HCT116 (cell line): Measurements from ENCODE around the gene FUT6. TPM values are rescaled to one million over a fixed set of nuclear protein-coding genes. Genes with fewer than 3 reads are reported as not detected.

Source experiments
- ATAC-seq: fragments of 200-7000 bp; cut with Tn5 transposase; 2 replicates; pipeline ENCODE4 v1.9.1; 2020; ENCODE audit warnings: mild to moderate bottlenecking, moderate library complexity
- BruUV-seq: library from RNA; stranded (reverse); fragments of 400-500 nt; replicated peaks from 2 replicates; lab custom pipeline; 2021; lab: Mats Ljungman, UMichigan
- CTCF ChIA-PET: fragments of 300-600 bp; sonication (Branson Sonifier 250); formaldehyde crosslinking; loops from one replicate; lab custom pipeline; 2021; ENCODE audit warnings: antibody characterized with exemption; lab: Charles Lee
- POLR2A ChIA-PET: fragments of 300-600, 350-600 bp; sonication (Branson Sonifier 250); formaldehyde crosslinking; loops from one replicate; lab custom pipeline; 2021; ENCODE audit warnings: antibody characterized with exemption; lab: Charles Lee
- RAD21 ChIA-PET, 2 experiments: fragments of 300-600 bp; sonication (Branson Sonifier 250); formaldehyde crosslinking; loops; one replicate each; lab custom pipeline; 2023; ENCODE audit warnings: low total read pairs in 2 of 2; ENCODE audit not compliant: uncharacterized antibody in 2 of 2, unreplicated experiment in 2 of 2, low non-redundant PET in 1 of 2; lab: Charles Lee
- DNase-seq: peaks from one replicate; pipeline ENCODE4 v3.0.0-alpha.2; 2010; ENCODE audit warnings: low read depth, low spot score
- H2AFZ ChIP-seq: fragments of 200-600 bp; shearing (Covaris generic), sonication (generic); 2 replicates; pipeline ENCODE4 v1.6.1; 2017; ENCODE audit warnings: low read depth, mixed run types, mixed read lengths, antibody characterized with exemption, low read length; ENCODE audit not compliant: poor library complexity, severe bottlenecking
- H3K27ac ChIP-seq: 2 replicates; pipeline ENCODE4 v1.5.1; 2012; ENCODE audit warnings: low read depth, low read length
- H3K27me3 ChIP-seq: fragments of 200-600 bp; sonication (generic); 2 replicates; pipeline ENCODE4 v1.6.1; 2016; ENCODE audit warnings: mixed run types, low read length, mixed read lengths; ENCODE audit not compliant: insufficient read depth
- H3K36me3 ChIP-seq, 2 experiments: fragments of 200-500 bp in 1 of 2; fragments of 200-600 bp in 1 of 2; sonication (Bioruptor generic) in 1 of 2; sonication (generic) in 1 of 2; 2 replicates each; pipeline versions ENCODE4 v1.5.1 to v1.6.1; 2014 to 2016; ENCODE audit warnings: low read length in 2 of 2, inconsistent platforms in 1 of 2, mixed read lengths in 1 of 2, mixed run types in 1 of 2; ENCODE audit not compliant: insufficient read depth in 2 of 2, control insufficient read depth in 1 of 2
- H3K4me1 ChIP-seq, 2 experiments: fragments of 200-600 bp in 1 of 2; sonication (generic) in 1 of 2; 2 replicates each; pipeline versions ENCODE4 v1.5.1 to v1.6.1; 2012 to 2017; ENCODE audit warnings: low read length in 2 of 2, inconsistent platforms in 1 of 2, mild to moderate bottlenecking in 1 of 2, mixed read lengths in 1 of 2, mixed run types in 1 of 2, moderate library complexity in 1 of 2; ENCODE audit not compliant: insufficient read depth in 2 of 2, control insufficient read depth in 1 of 2
- H3K4me2 ChIP-seq: fragments of 200-600 bp; sonication (generic); 2 replicates; pipeline ENCODE4 v1.6.1; 2017; ENCODE audit warnings: mixed run types, low read length, mixed read lengths
- H3K4me3 ChIP-seq, 2 experiments: fragments of 200-600 bp in 1 of 2; sonication (generic) in 1 of 2; replicated peaks in 1 of 2; 2 replicates each; pipeline ENCODE4 v1.5.1; 2011 to 2016; ENCODE audit warnings: low read length in 2 of 2, control low read depth in 1 of 2, low read depth in 1 of 2, mild to moderate bottlenecking in 1 of 2, mixed read lengths in 1 of 2, mixed run types in 1 of 2
- H3K79me2 ChIP-seq: fragments of 200-600 bp; sonication (generic); 2 replicates; pipeline ENCODE4 v1.6.1; 2017; ENCODE audit warnings: mild to moderate bottlenecking, mixed run types, low read length, moderate library complexity, mixed read lengths; ENCODE audit not compliant: insufficient read depth
- H3K9ac ChIP-seq: fragments of 200-600 bp; sonication (generic); 2 replicates; pipeline ENCODE4 v1.6.1; 2016; ENCODE audit warnings: low read length, mixed read lengths
- H3K9me2 ChIP-seq: fragments of 200-600 bp; sonication (generic), shearing (Covaris generic); 2 replicates; pipeline ENCODE4 v1.6.1; 2017; ENCODE audit warnings: mixed run types, mild to moderate bottlenecking, moderate library complexity; ENCODE audit not compliant: insufficient read depth
- H3K9me3 ChIP-seq, 2 experiments: fragments of 200-500 bp in 1 of 2; fragments of 200-600 bp in 1 of 2; sonication (Bioruptor generic) in 1 of 2; sonication (generic) in 1 of 2; 2 replicates each; pipeline ENCODE4 v1.6.1; 2014 to 2017; ENCODE audit warnings: low read length in 2 of 2, mixed read lengths in 2 of 2, inconsistent platforms in 1 of 2, low read depth in 1 of 2, mild to moderate bottlenecking in 1 of 2, mixed run types in 1 of 2, moderate library complexity in 1 of 2; ENCODE audit not compliant: control insufficient read depth in 1 of 2, insufficient read depth in 1 of 2
- H4K20me1 ChIP-seq: fragments of 200-600 bp; sonication (generic), shearing (Covaris generic); 2 replicates; pipeline ENCODE4 v1.6.1; 2017; ENCODE audit warnings: mixed run types, mild to moderate bottlenecking, moderate library complexity; ENCODE audit not compliant: insufficient read depth
- CEBPB ChIP-seq: IDR thresholded peaks from 2 replicates; pipeline ENCODE4 v1.6.1; 2012; ENCODE audit warnings: low read depth
- EGR1 ChIP-seq: IDR thresholded peaks from 2 replicates; pipeline ENCODE4 v1.6.1; 2012; ENCODE audit warnings: low read depth
- ELF1 ChIP-seq: IDR thresholded peaks from 2 replicates; pipeline ENCODE4 v1.6.1; 2012; ENCODE audit warnings: low read depth, borderline replicate concordance
- EZH2 ChIP-seq: fragments of 200-600 bp; sonication (generic); IDR thresholded peaks from 2 replicates; pipeline ENCODE4 v1.6.1; 2017; ENCODE audit warnings: antibody characterized with exemption, mixed run types
- FOSL1 ChIP-seq: IDR thresholded peaks from 2 replicates; pipeline ENCODE4 v1.6.1; 2012; ENCODE audit warnings: low read depth
- JUND ChIP-seq: IDR thresholded peaks from 2 replicates; pipeline ENCODE4 v1.6.1; 2012
- POLR2AphosphoS5 ChIP-seq: IDR thresholded peaks from 2 replicates; pipeline ENCODE4 v1.6.1; 2011; ENCODE audit warnings: mild to moderate bottlenecking, low read depth, low read length, moderate library complexity
- SP1 ChIP-seq: IDR thresholded peaks from 2 replicates; pipeline ENCODE4 v1.6.1; 2012; ENCODE audit warnings: low read depth
- SRF ChIP-seq: IDR thresholded peaks from 2 replicates; pipeline ENCODE4 v1.6.1; 2012; ENCODE audit warnings: low read depth
- TCF7L2 ChIP-seq: IDR thresholded peaks from 2 replicates; pipeline ENCODE4 v1.7.0; 2011; ENCODE audit warnings: borderline replicate concordance, inconsistent platforms; ENCODE audit not compliant: insufficient read depth, insufficient read length; ENCODE audit errors: extremely low read depth
- intact Hi-C: fragments of 100-400 bp; cut with micrococcal nuclease; formaldehyde crosslinking; loops from 2 replicates; pipeline ENCODE4 v1.10.0; 2022
- total RNA-seq: library from RNA; stranded (reverse); gene quantifications from one replicate; pipeline ENCODE4 v1.2.1, GENCODE V29; 2021; ENCODE audit not compliant: unreplicated experiment
- TF ChIP-seq, protein P1 (sequence below), 3 experiments: fragments of 200-600 bp in 1 of 3; sonication (generic) in 1 of 3; IDR thresholded peaks in 2 of 3; conservative IDR thresholded peaks in 1 of 3; 2 replicates each; pipeline ENCODE4 v1.5.1; 2012 to 2017; ENCODE audit warnings: low read depth in 2 of 3, low read length in 2 of 3, antibody characterized with exemption in 1 of 3, borderline replicate concordance in 1 of 3, control low read depth in 1 of 3, mild to moderate bottlenecking in 1 of 3, mixed read lengths in 1 of 3, mixed run types in 1 of 3, moderate library complexity in 1 of 3; ENCODE audit not compliant: insufficient read depth in 1 of 3
- TF ChIP-seq, protein P2 (sequence below): IDR thresholded peaks from 2 replicates; pipeline ENCODE4 v1.6.1; 2012

The FUT6 gene
- total RNA-seq, 1 experiment from 2014 or later, result not detected

DNA sequence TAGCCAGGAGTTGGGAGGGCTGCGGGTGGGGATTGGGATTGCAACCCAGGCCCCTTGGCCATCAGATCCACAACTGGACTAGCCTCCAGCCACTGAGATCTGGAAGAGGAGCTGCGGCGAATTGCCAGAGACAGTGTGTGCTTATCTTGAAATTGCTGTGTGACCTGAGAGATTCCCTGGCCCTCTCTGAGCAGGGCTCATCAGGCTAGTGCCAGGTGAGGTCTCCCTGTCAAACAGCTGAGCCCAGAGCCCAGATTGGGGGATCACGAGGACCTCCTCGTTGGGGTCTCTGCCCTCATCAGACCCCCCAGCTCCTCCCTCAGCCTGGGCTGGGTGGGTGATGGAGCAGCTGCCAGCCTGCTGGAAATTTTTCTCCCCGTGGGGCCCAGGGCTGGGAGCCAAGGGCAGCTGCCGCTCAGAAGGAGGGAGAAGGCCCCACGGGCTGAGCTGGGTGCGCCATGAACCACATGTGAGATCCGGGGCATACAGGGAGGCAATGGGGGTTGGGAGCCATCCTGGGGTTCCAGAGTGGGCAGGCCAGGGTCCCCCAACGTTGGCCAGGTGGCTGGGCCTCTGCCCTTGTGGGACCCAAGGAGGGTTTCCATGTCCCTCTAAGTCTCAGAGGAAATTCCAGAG is 23.6 kb upstream of the FUT6 start:
- Histone ChIP-seq H3K27me3 (no peaks in the 10 kb centered on the region), H4K20me1 (no peaks in the 10 kb centered on the region), H3K36me3 (no peaks in the 10 kb centered on the region), H3K27ac (no peak overlapping the region), H3K9ac (no peak overlapping the region), H3K4me1 (no peaks in the 10 kb centered on the region; a peak in 1 of 4 replicates), H3K9me3 (no peaks in the 10 kb centered on the region), H2AFZ (no peak overlapping the region), H3K4me2 (no peak overlapping the region), H3K4me3 (no peak overlapping the region), H3K79me2 (no peaks in the 10 kb centered on the region), H3K9me2 (no peaks in the 10 kb centered on the region)
- ATAC-seq, result no peak
- DNase-seq, result no peak
- no TSS peak for BruUV-seq
- CTCF ChIA-PET, result no interaction called here
- intact Hi-C loops, result no loop called here
- TF ChIP-seq EZH2, result no peak
- TF ChIP-seq, protein P1, sequence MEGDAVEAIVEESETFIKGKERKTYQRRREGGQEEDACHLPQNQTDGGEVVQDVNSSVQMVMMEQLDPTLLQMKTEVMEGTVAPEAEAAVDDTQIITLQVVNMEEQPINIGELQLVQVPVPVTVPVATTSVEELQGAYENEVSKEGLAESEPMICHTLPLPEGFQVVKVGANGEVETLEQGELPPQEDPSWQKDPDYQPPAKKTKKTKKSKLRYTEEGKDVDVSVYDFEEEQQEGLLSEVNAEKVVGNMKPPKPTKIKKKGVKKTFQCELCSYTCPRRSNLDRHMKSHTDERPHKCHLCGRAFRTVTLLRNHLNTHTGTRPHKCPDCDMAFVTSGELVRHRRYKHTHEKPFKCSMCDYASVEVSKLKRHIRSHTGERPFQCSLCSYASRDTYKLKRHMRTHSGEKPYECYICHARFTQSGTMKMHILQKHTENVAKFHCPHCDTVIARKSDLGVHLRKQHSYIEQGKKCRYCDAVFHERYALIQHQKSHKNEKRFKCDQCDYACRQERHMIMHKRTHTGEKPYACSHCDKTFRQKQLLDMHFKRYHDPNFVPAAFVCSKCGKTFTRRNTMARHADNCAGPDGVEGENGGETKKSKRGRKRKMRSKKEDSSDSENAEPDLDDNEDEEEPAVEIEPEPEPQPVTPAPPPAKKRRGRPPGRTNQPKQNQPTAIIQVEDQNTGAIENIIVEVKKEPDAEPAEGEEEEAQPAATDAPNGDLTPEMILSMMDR (IDR thresholded peaks at IDR 0.05 in 2 of 3, conservative IDR thresholded peaks at IDR 0.05 in 1 of 3; ENCODE audit: borderline replicate concordance in 1 of 3, insufficient read depth in 1 of 3, low read depth in 2 of 3, low read length in 2 of 3), result no peak
- no peak for TF ChIP-seq SP1
- TF ChIP-seq POLR2AphosphoS5, result no peak
- no peak for TF ChIP-seq JUND
- no peak for TF ChIP-seq SRF
- TF ChIP-seq, protein P2, sequence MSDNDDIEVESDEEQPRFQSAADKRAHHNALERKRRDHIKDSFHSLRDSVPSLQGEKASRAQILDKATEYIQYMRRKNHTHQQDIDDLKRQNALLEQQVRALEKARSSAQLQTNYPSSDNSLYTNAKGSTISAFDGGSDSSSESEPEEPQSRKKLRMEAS, result no peak
- TF ChIP-seq CEBPB, result no peak
- no peak for TF ChIP-seq EGR1
- no peak for TF ChIP-seq TCF7L2
- TF ChIP-seq ELF1, result no peak
- TF ChIP-seq FOSL1, result no peak
- RAD21 ChIA-PET, result no interaction called here
- POLR2A ChIA-PET, result no interaction called here
